ENCODE data around the gene BZW1.
"Not testable (repeated sequence)": the region's sequence is repeated elsewhere in the genome, so short reads cannot be mapped to it uniquely, and the experiment has no call there.

The BZW1 gene

GRCh38 chr2:200800458-200800857 is 11.3 kb upstream of the BZW1 start:
- H3K9me3 Mint-ChIP-seq: peaks cover 8% of the 10 kb centered on the region
- H3K27ac Mint-ChIP-seq: no peak overlapping the region
- no peaks in the 10 kb centered on the region for H3K27me3 Mint-ChIP-seq
- intact Hi-C loops (cut with micrococcal nuclease): no loop called here
- H3K4me3 Mint-ChIP-seq: no peak overlapping the region
- H3K4me1 Mint-ChIP-seq (ENCODE audit: low read depth): peaks cover 35% of the 10 kb centered on the region
- H3K36me3 Mint-ChIP-seq (ENCODE audit: low read depth): no peaks in the 10 kb centered on the region

- H3K9me3 Mint-ChIP-seq; H3K27me3 Mint-ChIP-seq; intact Hi-C loops (cut with micrococcal nuclease); H3K27ac Mint-ChIP-seq; H3K36me3 Mint-ChIP-seq (ENCODE audit: low read depth); H3K4me3 Mint-ChIP-seq: not testable (repeated sequence)
- H3K4me1 Mint-ChIP-seq (ENCODE audit: low read depth): peaks cover 34% of the 10 kb centered on the region
Measured at GRCh38 chr2:200801431-200801830, 10.3 kb upstream of the BZW1 start.

- peaks cover 26% of the 10 kb centered on the region for H3K36me3 Mint-ChIP-seq (ENCODE audit: low read depth)
- no peaks in the 10 kb centered on the region for H3K27me3 Mint-ChIP-seq
- intact Hi-C loops (cut with micrococcal nuclease): loop anchor here (2.0 to 5.0 kb wide), 5 partner anchors 55 to 852 kb away; partner anchors contain the start of genes CLK1, KCTD18, MAIP1 and NIF3L1
- peak overlapping the region; percentile 99 for H3K27ac Mint-ChIP-seq
- no peaks in the 10 kb centered on the region for H3K9me3 Mint-ChIP-seq
- H3K4me1 Mint-ChIP-seq (ENCODE audit: low read depth): peaks cover 43% of the 10 kb centered on the region
- no peak overlapping the region for H3K4me3 Mint-ChIP-seq
Measured at GRCh38 chr2:200809506-200810251, 2.0 kb upstream of the BZW1 start.

- Mint-ChIP-seq H3K4me3 (peak overlapping the region; percentile 97), H3K9me3 (no peaks in the 10 kb centered on the region), H3K36me3 (ENCODE audit: low read depth) (peaks cover 33% of the 10 kb centered on the region), H3K27ac (peak overlapping the region; percentile 99), H3K27me3 (no peaks in the 10 kb centered on the region), H3K4me1 (ENCODE audit: low read depth) (peaks cover 50% of the 10 kb centered on the region)
- intact Hi-C loops (cut with micrococcal nuclease): loop anchor here (2.0 to 5.0 kb wide), 5 partner anchors 54 to 853 kb away; partner anchors contain the start of genes CLK1, KCTD18, MAIP1 and NIF3L1
Measured at GRCh38 chr2:200810252-200810997, 1.3 kb upstream of the BZW1 start.

- Mint-ChIP-seq H3K4me3 (peak overlapping the region; percentile 97), H3K27ac (peak overlapping the region; percentile 99), H3K9me3 (no peaks in the 10 kb centered on the region), H3K36me3 (ENCODE audit: low read depth) (peaks cover 38% of the 10 kb centered on the region), H3K27me3 (no peaks in the 10 kb centered on the region), H3K4me1 (ENCODE audit: low read depth) (peaks cover 52% of the 10 kb centered on the region)
- intact Hi-C loops (cut with micrococcal nuclease): loop anchor here (2.0 to 5.0 kb wide), 5 partner anchors 54 to 854 kb away; partner anchors contain the start of genes CLK1, KCTD18, MAIP1 and NIF3L1
Measured at GRCh38 chr2:200810998-200811332, 745 bp upstream of the BZW1 start.

GRCh38 chr2:200812122-200813022 is 662 bp downstream of the BZW1 start:
- Mint-ChIP-seq H3K27me3 (no peaks in the 10 kb centered on the region), H3K27ac (peak overlapping the region; percentile 99), H3K4me3 (peak overlapping the region; percentile 97), H3K4me1 (ENCODE audit: low read depth) (peaks cover 53% of the 10 kb centered on the region), H3K36me3 (ENCODE audit: low read depth) (peaks cover 52% of the 10 kb centered on the region), H3K9me3 (no peaks in the 10 kb centered on the region)
- intact Hi-C loops (cut with micrococcal nuclease): loop anchor here (1.0 to 5.0 kb wide), 4 partner anchors 99 to 855 kb away; partner anchors contain the start of genes KCTD18, MAIP1 and TYW5

GRCh38 chr2:200814276-200814815 is 2.6 kb downstream of the BZW1 start:
- no peak overlapping the region for H3K27ac Mint-ChIP-seq
- peaks cover 72% of the 10 kb centered on the region for H3K36me3 Mint-ChIP-seq (ENCODE audit: low read depth)
- intact Hi-C loops (cut with micrococcal nuclease): loop anchor here (5.0 kb wide), 3 partner anchors 237 to 857 kb away; partner anchors contain the start of genes KCTD18, MAIP1 and TYW5
- H3K4me1 Mint-ChIP-seq (ENCODE audit: low read depth): peaks cover 53% of the 10 kb centered on the region
- no peaks in the 10 kb centered on the region for H3K9me3 Mint-ChIP-seq
- H3K4me3 Mint-ChIP-seq: no peak overlapping the region
- no peaks in the 10 kb centered on the region for H3K27me3 Mint-ChIP-seq

- H3K36me3 Mint-ChIP-seq (ENCODE audit: low read depth): peaks cover 78% of the 10 kb centered on the region
- intact Hi-C loops (cut with micrococcal nuclease): loop anchor here (5.0 kb wide), 3 partner anchors 238 to 858 kb away; partner anchors contain the start of genes KCTD18, MAIP1 and TYW5
- no peak overlapping the region for H3K27ac Mint-ChIP-seq
- no peaks in the 10 kb centered on the region for H3K9me3 Mint-ChIP-seq
- peaks cover 47% of the 10 kb centered on the region for H3K4me1 Mint-ChIP-seq (ENCODE audit: low read depth)
- no peaks in the 10 kb centered on the region for H3K27me3 Mint-ChIP-seq
- H3K4me3 Mint-ChIP-seq: no peak overlapping the region
Measured at GRCh38 chr2:200814917-200815316, 3.2 kb downstream of the BZW1 start.

GRCh38 chr2:200818732-200819131 is 7.0 kb downstream of the BZW1 start:
- intact Hi-C loops (cut with micrococcal nuclease); H3K9me3 Mint-ChIP-seq; H3K27me3 Mint-ChIP-seq; H3K4me3 Mint-ChIP-seq; H3K27ac Mint-ChIP-seq: not testable (repeated sequence)
- Mint-ChIP-seq H3K36me3 (ENCODE audit: low read depth) (peaks cover 86% of the 10 kb centered on the region), H3K4me1 (ENCODE audit: low read depth) (peaks cover 23% of the 10 kb centered on the region)

GRCh38 chr2:200820573-200821234 is 9.0 kb downstream of the BZW1 start:
- no peaks in the 10 kb centered on the region for H3K9me3 Mint-ChIP-seq
- H3K36me3 Mint-ChIP-seq (ENCODE audit: low read depth): peaks cover 74% of the 10 kb centered on the region

GRCh38 chr2:200821686-200822245 is 10.1 kb downstream of the BZW1 start:
- intact Hi-C loops (cut with micrococcal nuclease): no loop called here
- no peaks in the 10 kb centered on the region for H3K27me3 Mint-ChIP-seq
- no peak overlapping the region for H3K4me3 Mint-ChIP-seq
- H3K4me1 Mint-ChIP-seq (ENCODE audit: low read depth): peaks cover 6% of the 10 kb centered on the region
- H3K27ac Mint-ChIP-seq: no peak overlapping the region
- H3K36me3 Mint-ChIP-seq (ENCODE audit: low read depth): peaks cover 63% of the 10 kb centered on the region
- no peaks in the 10 kb centered on the region for H3K9me3 Mint-ChIP-seq

More at GRCh38 chr2:200820573-200821234, 9.0 kb downstream of the BZW1 start:
- Mint-ChIP-seq H3K4me3 (no peak overlapping the region), H3K27ac (no peak overlapping the region), H3K4me1 (ENCODE audit: low read depth) (peaks cover 6% of the 10 kb centered on the region), H3K27me3 (no peaks in the 10 kb centered on the region)
- intact Hi-C loops (cut with micrococcal nuclease): no loop called here

GRCh38 chr2:200828104-200828503 is 16.4 kb downstream of the BZW1 start:
- Mint-ChIP-seq H3K27me3 (peaks cover 2% of the 10 kb centered on the region), H3K36me3 (ENCODE audit: low read depth) (peaks cover 8% of the 10 kb centered on the region), H3K4me3 (no peak overlapping the region), H3K9me3 (no peaks in the 10 kb centered on the region), H3K4me1 (ENCODE audit: low read depth) (no peaks in the 10 kb centered on the region), H3K27ac (no peak overlapping the region)
- intact Hi-C loops (cut with micrococcal nuclease): no loop called here

Measured in dendritic cell treated with granulocyte-macrophage colony-stimulating factor and Interleukin-4, amounts not matched to agents 40 ng/mL and 50 ng/mL, for 4 days (primary cell).